Measurements from ENCODE around the gene RMI2. TPM values are rescaled to one million over a fixed set of nuclear protein-coding genes. Genes with fewer than 3 reads are reported as not detected.
"Not testable (repeated sequence)": the region's sequence is repeated elsewhere in the genome, so short reads cannot be mapped to it uniquely, and the experiment has no call there.

The RMI2 gene
- total RNA-seq, 1 donor from 2014 or later: 41.9 TPM

DNA sequence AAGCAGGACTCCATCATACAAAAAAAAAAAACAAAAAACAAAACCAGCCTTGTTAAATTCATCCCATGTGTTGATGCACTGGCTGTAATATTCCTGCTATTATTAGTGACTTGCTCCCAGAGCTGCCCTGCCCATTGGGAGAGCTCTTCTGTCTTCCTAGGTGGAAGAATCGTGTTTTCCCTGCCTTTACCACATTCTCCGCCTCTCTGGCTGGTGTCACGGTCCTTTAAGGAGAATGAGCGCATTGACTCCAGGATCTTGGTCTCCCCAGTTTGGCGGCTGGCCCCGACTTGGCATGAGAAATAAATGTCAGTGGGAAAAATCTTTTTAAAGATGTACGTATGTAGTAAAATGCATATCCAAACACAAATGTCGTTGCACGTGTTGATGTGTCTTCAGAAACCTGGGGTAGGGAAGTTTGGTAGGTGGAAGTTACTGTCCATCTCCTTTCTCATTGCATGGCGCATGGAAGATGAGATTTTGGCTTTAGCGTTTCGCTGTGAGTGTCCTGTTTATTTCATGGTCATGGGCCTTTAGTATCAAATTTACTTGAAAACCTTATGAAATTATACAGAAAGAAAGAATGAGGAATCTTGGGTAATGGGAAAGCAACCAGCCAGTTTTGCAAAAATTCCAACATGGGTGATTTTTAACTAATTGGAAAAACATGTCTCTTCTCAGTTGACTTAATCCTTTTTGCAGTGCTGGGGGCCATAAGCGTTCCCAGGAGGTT, 15.5 kb downstream of the RMI2 start:
- H3K4me3 Mint-ChIP-seq: no peak overlapping the region

DNA sequence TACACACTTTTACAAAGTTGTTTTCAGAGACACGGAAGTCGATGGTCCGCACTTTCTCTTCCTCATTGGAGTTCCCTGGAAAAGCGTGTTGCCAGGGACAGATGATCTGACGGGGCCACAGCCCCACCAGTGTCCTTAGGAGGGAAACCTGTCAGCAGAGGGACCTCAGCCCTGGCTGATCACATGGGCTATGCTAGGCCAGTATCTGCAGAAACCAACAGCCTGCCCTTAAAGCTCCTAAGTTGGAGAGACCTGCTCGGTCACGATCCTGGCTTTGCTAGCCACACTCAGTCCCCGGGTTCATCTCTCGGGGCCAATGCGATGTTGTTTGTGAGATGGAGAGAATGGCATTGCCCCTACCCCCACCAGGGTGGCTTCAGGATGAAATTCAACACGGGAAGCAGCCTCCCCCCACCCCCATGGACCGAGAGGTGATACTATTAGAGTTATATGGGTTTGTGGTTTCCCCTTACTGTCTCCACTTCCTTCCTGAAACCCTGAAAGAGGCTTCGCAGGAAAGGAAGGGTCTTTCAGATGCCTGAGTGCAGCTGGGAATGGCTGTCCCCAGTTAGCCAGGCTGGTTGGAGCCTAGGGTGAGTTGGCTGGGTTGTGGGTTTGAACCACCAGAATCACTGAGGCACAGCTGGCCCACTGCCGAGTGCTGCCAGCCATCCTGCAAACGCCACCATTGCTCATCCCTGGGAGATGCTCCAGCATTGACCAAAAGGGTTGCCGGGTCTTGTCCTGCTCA, 16.6 kb downstream of the RMI2 start:
- H3K27ac Mint-ChIP-seq (ENCODE audit: unreplicated experiment): peak overlapping the region; percentile 68
- H3K27me3 Mint-ChIP-seq (ENCODE audit: low read depth): no peaks in the 10 kb centered on the region
- no peak overlapping the region for H3K4me3 Mint-ChIP-seq
- DNase-seq (ENCODE audit: low read depth, low spot score): no peak
- TF ChIP-seq, protein P1, sequence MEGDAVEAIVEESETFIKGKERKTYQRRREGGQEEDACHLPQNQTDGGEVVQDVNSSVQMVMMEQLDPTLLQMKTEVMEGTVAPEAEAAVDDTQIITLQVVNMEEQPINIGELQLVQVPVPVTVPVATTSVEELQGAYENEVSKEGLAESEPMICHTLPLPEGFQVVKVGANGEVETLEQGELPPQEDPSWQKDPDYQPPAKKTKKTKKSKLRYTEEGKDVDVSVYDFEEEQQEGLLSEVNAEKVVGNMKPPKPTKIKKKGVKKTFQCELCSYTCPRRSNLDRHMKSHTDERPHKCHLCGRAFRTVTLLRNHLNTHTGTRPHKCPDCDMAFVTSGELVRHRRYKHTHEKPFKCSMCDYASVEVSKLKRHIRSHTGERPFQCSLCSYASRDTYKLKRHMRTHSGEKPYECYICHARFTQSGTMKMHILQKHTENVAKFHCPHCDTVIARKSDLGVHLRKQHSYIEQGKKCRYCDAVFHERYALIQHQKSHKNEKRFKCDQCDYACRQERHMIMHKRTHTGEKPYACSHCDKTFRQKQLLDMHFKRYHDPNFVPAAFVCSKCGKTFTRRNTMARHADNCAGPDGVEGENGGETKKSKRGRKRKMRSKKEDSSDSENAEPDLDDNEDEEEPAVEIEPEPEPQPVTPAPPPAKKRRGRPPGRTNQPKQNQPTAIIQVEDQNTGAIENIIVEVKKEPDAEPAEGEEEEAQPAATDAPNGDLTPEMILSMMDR (conservative IDR thresholded peaks at IDR 0.05): no peak
- peaks cover 35% of the 10 kb centered on the region for H3K4me1 Mint-ChIP-seq
- H3K9me3 Mint-ChIP-seq: no peaks in the 10 kb centered on the region
- H3K36me3 Mint-ChIP-seq (ENCODE audit: low read depth): no peaks in the 10 kb centered on the region

More for the DNA sequence above, 15.5 kb downstream of the RMI2 start:
- Mint-ChIP-seq H3K4me1 (peaks cover 41% of the 10 kb centered on the region), H3K9me3 (no peaks in the 10 kb centered on the region), H3K27me3 (ENCODE audit: low read depth) (no peaks in the 10 kb centered on the region), H3K36me3 (ENCODE audit: low read depth) (no peaks in the 10 kb centered on the region), H3K27ac (ENCODE audit: unreplicated experiment) (no peak overlapping the region)
- no peak for DNase-seq (ENCODE audit: low read depth, low spot score)
- TF ChIP-seq, protein P1 (conservative IDR thresholded peaks at IDR 0.05): no peak

DNA sequence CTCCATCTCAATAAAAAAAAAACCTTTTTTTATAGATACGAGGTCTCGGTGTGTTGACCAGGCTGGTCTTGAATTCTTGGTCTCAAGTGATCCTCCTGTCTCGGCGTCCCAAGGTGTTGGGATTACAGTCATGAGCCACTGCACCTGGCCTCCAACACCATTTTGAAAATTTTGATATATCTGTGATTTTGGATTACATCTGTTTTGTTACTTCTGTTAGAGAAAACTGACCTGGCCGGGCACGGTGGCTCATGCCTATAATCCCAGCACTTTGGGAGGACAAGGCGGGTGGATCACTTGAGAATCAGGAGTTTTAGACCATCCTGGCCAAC, 18.6 kb downstream of the RMI2 start:
- TF ChIP-seq, protein P1 (conservative IDR thresholded peaks at IDR 0.05): no peak
- Mint-ChIP-seq H3K4me3 (no peak overlapping the region), H3K27me3 (ENCODE audit: low read depth) (no peaks in the 10 kb centered on the region), H3K36me3 (ENCODE audit: low read depth) (no peaks in the 10 kb centered on the region), H3K4me1 (peaks cover 34% of the 10 kb centered on the region), H3K27ac (ENCODE audit: unreplicated experiment) (no peak overlapping the region), H3K9me3 (no peaks in the 10 kb centered on the region)
- DNase-seq (ENCODE audit: low read depth, low spot score): no peak

DNA sequence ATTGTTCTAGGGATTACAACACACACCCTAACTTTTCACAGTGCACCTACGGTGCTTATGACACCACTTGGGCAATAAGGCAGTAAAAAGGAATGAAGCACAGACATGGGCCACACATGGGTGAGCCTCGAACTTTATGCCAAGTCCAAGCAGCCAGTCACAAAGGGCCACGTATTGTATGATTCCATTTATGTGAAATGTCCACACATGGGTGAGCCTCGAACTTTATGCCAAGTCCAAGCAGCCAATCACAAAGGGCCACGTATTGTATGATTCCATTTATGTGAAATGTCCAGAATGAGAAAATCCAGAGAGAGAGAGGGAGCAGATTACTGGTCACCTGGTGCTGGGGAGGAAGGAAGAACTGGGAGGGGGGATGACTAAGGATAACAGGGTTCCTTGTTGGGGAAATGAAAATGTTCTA, 22.2 kb downstream of the RMI2 start:
- no peak overlapping the region for H3K4me3 Mint-ChIP-seq
- TF ChIP-seq, protein P1 (conservative IDR thresholded peaks at IDR 0.05): no peak
- no peak for DNase-seq (ENCODE audit: low read depth, low spot score)
- no peaks in the 10 kb centered on the region for H3K36me3 Mint-ChIP-seq (ENCODE audit: low read depth)
- H3K9me3 Mint-ChIP-seq: no peaks in the 10 kb centered on the region
- peaks cover 29% of the 10 kb centered on the region for H3K4me1 Mint-ChIP-seq
- H3K27me3 Mint-ChIP-seq (ENCODE audit: low read depth): no peaks in the 10 kb centered on the region
- H3K27ac Mint-ChIP-seq (ENCODE audit: unreplicated experiment): no peak overlapping the region

DNA sequence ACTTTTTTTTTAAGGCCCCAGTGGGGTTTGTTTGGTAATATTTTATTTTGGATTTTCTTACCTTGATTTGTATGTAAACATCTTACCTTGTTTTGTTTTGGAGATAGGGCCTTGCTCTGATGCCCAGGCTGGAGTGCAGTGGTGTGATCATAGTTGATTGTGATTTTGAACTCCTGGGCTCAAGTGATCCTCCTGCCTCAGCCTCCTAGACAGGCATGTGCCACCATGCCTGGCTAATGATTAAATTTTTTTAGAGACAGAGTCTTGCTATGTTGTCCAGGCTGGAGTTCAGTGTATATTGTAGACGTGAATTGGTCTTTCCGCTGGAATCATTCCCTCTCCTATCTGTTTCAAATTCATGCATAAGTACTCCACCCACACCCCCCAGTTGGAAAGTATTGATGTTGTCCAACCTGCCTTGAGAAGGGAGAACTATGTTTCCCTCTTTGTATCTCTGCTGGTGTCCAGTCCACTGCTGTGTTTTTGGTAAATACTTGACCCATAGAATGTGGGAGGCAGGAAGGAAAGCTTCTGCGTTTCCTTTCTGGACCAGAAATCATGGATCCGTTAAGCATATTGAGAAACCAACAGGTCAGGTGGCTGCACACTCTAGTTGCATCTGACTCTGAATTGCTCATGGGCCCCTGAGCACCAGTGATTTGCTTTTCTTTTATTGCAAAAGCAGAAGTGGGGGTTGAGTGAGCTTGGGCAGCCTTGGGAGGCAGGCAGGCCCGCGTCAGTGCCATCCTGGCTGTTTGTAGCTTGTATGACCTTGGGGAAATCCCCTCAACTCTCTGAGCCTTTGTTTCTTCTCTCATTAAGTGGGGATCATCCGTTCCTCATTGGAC, 25.0 kb downstream of the RMI2 start:
- Mint-ChIP-seq H3K9me3 (no peaks in the 10 kb centered on the region), H3K4me3 (no peak overlapping the region), H3K27ac (ENCODE audit: unreplicated experiment) (no peak overlapping the region), H3K4me1 (peaks cover 14% of the 10 kb centered on the region), H3K27me3 (ENCODE audit: low read depth) (no peaks in the 10 kb centered on the region), H3K36me3 (ENCODE audit: low read depth) (no peaks in the 10 kb centered on the region)
- no peak for DNase-seq (ENCODE audit: low read depth, low spot score)
- TF ChIP-seq, protein P1 (conservative IDR thresholded peaks at IDR 0.05): no peak

DNA sequence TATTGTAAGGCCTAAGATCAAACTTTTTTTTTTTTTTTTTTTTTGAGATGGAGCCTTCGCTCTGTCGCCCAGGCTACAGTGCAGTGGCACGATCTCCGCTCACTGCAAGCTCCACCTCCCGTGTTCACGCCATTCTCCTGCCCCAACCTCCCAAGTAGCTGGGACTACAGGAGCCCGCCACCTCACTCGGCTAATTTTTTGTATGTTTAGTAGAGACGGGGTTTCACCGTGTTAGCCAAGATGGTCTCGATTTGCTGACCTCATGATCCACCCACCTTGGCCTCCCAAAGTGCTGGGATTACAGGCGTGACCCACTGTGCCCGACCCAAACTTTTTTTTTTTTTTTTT, 25.6 kb downstream of the RMI2 start:
- H3K4me1 Mint-ChIP-seq: peaks cover 14% of the 10 kb centered on the region
- DNase-seq (ENCODE audit: low read depth, low spot score); H3K27me3 Mint-ChIP-seq (ENCODE audit: low read depth); H3K9me3 Mint-ChIP-seq; H3K4me3 Mint-ChIP-seq; H3K27ac Mint-ChIP-seq (ENCODE audit: unreplicated experiment); H3K36me3 Mint-ChIP-seq (ENCODE audit: low read depth): not testable (repeated sequence)
